ENCODE measurements around the gene ARHGAP25.

Gene ARHGAP25

DNA sequence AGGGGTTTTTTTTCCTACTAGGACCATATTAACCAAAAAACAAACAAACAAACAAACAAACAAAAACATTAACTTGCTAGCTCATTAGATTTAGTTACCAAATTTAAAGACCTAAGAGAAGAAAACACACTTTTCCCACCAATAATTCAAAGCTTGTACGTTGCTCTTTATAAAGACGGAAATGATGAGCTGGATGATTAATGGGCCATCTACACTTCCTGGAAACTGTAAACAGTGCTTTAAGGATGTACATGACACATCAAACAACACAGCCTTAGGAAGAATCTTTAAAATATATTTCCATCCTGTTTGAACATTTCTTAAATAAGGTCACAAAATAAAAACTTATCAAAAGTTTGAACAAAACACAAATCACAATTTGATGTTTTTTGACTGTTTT, 135.6 kb downstream of the ARHGAP25 start:
- no peak for DNase-seq (ENCODE audit: low read depth)

DNA sequence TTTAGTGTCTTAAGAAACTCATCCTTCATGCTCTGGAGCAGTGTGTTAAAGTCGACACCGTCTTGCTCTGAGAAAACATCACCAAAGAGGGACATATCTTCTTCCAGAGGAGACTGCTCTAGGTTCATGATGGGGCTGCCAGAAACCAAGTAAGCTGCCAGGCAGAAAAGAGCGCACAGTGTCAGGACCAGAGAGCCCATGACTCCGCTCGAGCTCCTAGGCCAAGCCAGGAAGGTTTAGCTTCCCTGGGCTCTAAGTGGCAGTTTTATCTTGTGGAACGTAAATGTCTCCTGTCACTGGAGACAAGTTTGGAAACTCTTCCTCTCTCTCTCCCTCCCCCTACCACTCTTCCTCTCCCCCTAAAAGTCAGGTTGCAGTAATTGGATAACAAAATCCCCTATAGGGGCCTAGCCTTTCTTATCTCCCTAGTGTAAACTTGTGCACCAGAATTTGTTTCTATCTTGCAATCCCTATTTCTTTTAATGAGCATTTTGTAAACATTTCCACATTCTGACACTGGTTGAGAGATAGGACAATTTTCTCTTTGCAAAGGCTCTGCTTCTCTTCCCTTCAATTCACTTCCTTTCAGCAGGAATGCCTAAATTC, 136.7 kb downstream of the ARHGAP25 start, which contains the start of gene BMP10:
Gene BMP10 (minus strand): TSS at position 239 of the 606 bp plus-strand sequence. CDS start 39 bp downstream, at position 200.
- no peak for DNase-seq (ENCODE audit: low read depth)
